ENCODE data around the gene RCAN2. TPM values are rescaled to one million over a fixed set of nuclear protein-coding genes. Genes with fewer than 3 reads are reported as not detected.

Gene RCAN2
- total and polyA plus RNA-seq, 2 experiments from 2014 or later: 44.9 to 55.6 TPM

GRCh38 chr6:46490425-46491200, 636 bp downstream of the RCAN2 start:
- H3K27me3 ChIP-seq: peaks cover 21% of the 10 kb centered on the region
- peak overlapping the region; percentile 79 for H3K4me3 ChIP-seq
- H3K9me3 ChIP-seq (ENCODE audit: low read depth): no peaks in the 10 kb centered on the region
- H3K27ac ChIP-seq: peak overlapping the region; percentile 76
- DNase-seq (ENCODE audit: low read depth in 1 of 2, low spot score in 1 of 2): peak; percentile 7 to 84
- no peaks in the 10 kb centered on the region for H3K36me3 ChIP-seq
- H3K4me1 ChIP-seq (ENCODE audit: low read depth): peaks cover 38% of the 10 kb centered on the region
- peak; percentile 14 for TF ChIP-seq CTCF (IDR thresholded peaks at IDR 0.05; ENCODE audit: low read depth, low read length)

GRCh38 chr6:46486181-46486580, 5.1 kb downstream of the RCAN2 start:
- no peaks in the 10 kb centered on the region for H3K9me3 ChIP-seq (ENCODE audit: low read depth)
- H3K4me3 ChIP-seq: no peak overlapping the region
- peak overlapping the region; percentile 78 for H3K27ac ChIP-seq
- H3K27me3 ChIP-seq: no peaks in the 10 kb centered on the region
- H3K4me1 ChIP-seq (ENCODE audit: low read depth): peaks cover 78% of the 10 kb centered on the region
- no peak for DNase-seq (ENCODE audit: low read depth in 1 of 2, low spot score in 1 of 2)
- TF ChIP-seq CTCF (IDR thresholded peaks at IDR 0.05; ENCODE audit: low read depth, low read length): no peak
- H3K36me3 ChIP-seq: no peaks in the 10 kb centered on the region

- H3K4me1 ChIP-seq (ENCODE audit: low read depth): peaks cover 68% of the 10 kb centered on the region
- TF ChIP-seq CTCF (IDR thresholded peaks at IDR 0.05; ENCODE audit: low read depth, low read length): no peak
- peak overlapping the region; percentile 78 for H3K27ac ChIP-seq
- H3K4me3 ChIP-seq: no peak overlapping the region
- no peaks in the 10 kb centered on the region for H3K36me3 ChIP-seq
- H3K27me3 ChIP-seq: no peaks in the 10 kb centered on the region
- H3K9me3 ChIP-seq (ENCODE audit: low read depth): no peaks in the 10 kb centered on the region
- peak in 1 of 2 donors; percentile 71 for DNase-seq (ENCODE audit: low read depth in 1 of 2, low spot score in 1 of 2)
These were observed 7.0 kb downstream of the RCAN2 start for GRCh38 chr6:46484081-46484820.

- Histone ChIP-seq H3K27me3 (no peaks in the 10 kb centered on the region), H3K4me1 (ENCODE audit: low read depth) (no peaks in the 10 kb centered on the region), H3K4me3 (no peak overlapping the region), H3K9me3 (ENCODE audit: low read depth) (no peaks in the 10 kb centered on the region), H3K36me3 (no peaks in the 10 kb centered on the region), H3K27ac (no peak overlapping the region)
- no peak for DNase-seq (ENCODE audit: low read depth in 1 of 2, low spot score in 1 of 2)
- no peak for TF ChIP-seq CTCF (IDR thresholded peaks at IDR 0.05; ENCODE audit: low read depth, low read length)
These were observed 14.9 kb downstream of the RCAN2 start for GRCh38 chr6:46476301-46476700.

GRCh38 chr6:46473881-46474280, 17.4 kb downstream of the RCAN2 start:
- no peak overlapping the region for H3K4me3 ChIP-seq
- peaks cover 10% of the 10 kb centered on the region for H3K4me1 ChIP-seq (ENCODE audit: low read depth)
- H3K27me3 ChIP-seq: no peaks in the 10 kb centered on the region
- H3K9me3 ChIP-seq (ENCODE audit: low read depth): no peaks in the 10 kb centered on the region
- no peaks in the 10 kb centered on the region for H3K36me3 ChIP-seq
- no peak overlapping the region for H3K27ac ChIP-seq
- no peak for TF ChIP-seq CTCF (IDR thresholded peaks at IDR 0.05; ENCODE audit: low read depth, low read length)
- no peak for DNase-seq (ENCODE audit: low read depth in 1 of 2, low spot score in 1 of 2)
